Upper lobe of left lung (tissue), 4 donors: ENCODE measurements around the gene TMPRSS4.

ENCODE experiments used
- POLR2A ChIP-seq, 4 donors: fragments of 450-650 bp; IDR thresholded peaks; one replicate each; pipeline ENCODE4 v1.5.1; 2016 to 2017; ENCODE audit warnings: antibody characterized with exemption in 4 of 4, mild to moderate bottlenecking in 2 of 4
- POLR2AphosphoS5 ChIP-seq, 2 donors: sonication (generic); formaldehyde crosslinking; IDR thresholded peaks; one replicate each; pipeline ENCODE4 v1.5.1; 2017; ENCODE audit warnings: antibody characterized with exemption in 2 of 2
- TF ChIP-seq, protein P1 (sequence below), 6 experiments: fragments of 450-650 bp in 4 of 6; fragments of 200-600 bp in 2 of 6; sonication (generic) in 2 of 6; IDR thresholded peaks; one replicate each; pipeline ENCODE4 v1.5.1; 2016 to 2019; ENCODE audit warnings: antibody characterized with exemption in 6 of 6

- TF ChIP-seq, protein P1, sequence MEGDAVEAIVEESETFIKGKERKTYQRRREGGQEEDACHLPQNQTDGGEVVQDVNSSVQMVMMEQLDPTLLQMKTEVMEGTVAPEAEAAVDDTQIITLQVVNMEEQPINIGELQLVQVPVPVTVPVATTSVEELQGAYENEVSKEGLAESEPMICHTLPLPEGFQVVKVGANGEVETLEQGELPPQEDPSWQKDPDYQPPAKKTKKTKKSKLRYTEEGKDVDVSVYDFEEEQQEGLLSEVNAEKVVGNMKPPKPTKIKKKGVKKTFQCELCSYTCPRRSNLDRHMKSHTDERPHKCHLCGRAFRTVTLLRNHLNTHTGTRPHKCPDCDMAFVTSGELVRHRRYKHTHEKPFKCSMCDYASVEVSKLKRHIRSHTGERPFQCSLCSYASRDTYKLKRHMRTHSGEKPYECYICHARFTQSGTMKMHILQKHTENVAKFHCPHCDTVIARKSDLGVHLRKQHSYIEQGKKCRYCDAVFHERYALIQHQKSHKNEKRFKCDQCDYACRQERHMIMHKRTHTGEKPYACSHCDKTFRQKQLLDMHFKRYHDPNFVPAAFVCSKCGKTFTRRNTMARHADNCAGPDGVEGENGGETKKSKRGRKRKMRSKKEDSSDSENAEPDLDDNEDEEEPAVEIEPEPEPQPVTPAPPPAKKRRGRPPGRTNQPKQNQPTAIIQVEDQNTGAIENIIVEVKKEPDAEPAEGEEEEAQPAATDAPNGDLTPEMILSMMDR (IDR thresholded peaks at IDR 0.05), result no peak
- TF ChIP-seq POLR2A (IDR thresholded peaks at IDR 0.05) (no peak), POLR2AphosphoS5 (IDR thresholded peaks at IDR 0.05) (no peak)
Observed at GRCh38 chr11:118111019-118111743, 34.3 kb downstream of the TMPRSS4 start.
